HCT116 (cell line): ENCODE results near the gene GGNBP2. TPM values are rescaled to one million over a fixed set of nuclear protein-coding genes. Genes with fewer than 3 reads are reported as not detected.

Experiments used
- ATAC-seq: fragments of 200-7000 bp; cut with Tn5 transposase; 2 replicates; pipeline ENCODE4 v1.9.1; 2020; ENCODE audit warnings: mild to moderate bottlenecking, moderate library complexity
- BruUV-seq: library from RNA; stranded (reverse); fragments of 400-500 nt; replicated peaks from 2 replicates; lab custom pipeline; 2021; lab: Mats Ljungman, UMichigan
- CTCF ChIA-PET: fragments of 300-600 bp; sonication (Branson Sonifier 250); formaldehyde crosslinking; loops from one replicate; lab custom pipeline; 2021; ENCODE audit warnings: antibody characterized with exemption; lab: Charles Lee
- POLR2A ChIA-PET: fragments of 300-600, 350-600 bp; sonication (Branson Sonifier 250); formaldehyde crosslinking; loops from one replicate; lab custom pipeline; 2021; ENCODE audit warnings: antibody characterized with exemption; lab: Charles Lee
- RAD21 ChIA-PET, 2 experiments: fragments of 300-600 bp; sonication (Branson Sonifier 250); formaldehyde crosslinking; loops; one replicate each; lab custom pipeline; 2023; ENCODE audit warnings: low total read pairs in 2 of 2; ENCODE audit not compliant: uncharacterized antibody in 2 of 2, unreplicated experiment in 2 of 2, low non-redundant PET in 1 of 2; lab: Charles Lee
- DNase-seq: peaks from one replicate; pipeline ENCODE4 v3.0.0-alpha.2; 2010; ENCODE audit warnings: low read depth, low spot score
- H2AFZ ChIP-seq: fragments of 200-600 bp; shearing (Covaris generic), sonication (generic); 2 replicates; pipeline ENCODE4 v1.6.1; 2017; ENCODE audit warnings: low read depth, mixed run types, mixed read lengths, antibody characterized with exemption, low read length; ENCODE audit not compliant: poor library complexity, severe bottlenecking
- H3K27ac ChIP-seq: 2 replicates; pipeline ENCODE4 v1.5.1; 2012; ENCODE audit warnings: low read depth, low read length
- H3K27me3 ChIP-seq: fragments of 200-600 bp; sonication (generic); 2 replicates; pipeline ENCODE4 v1.6.1; 2016; ENCODE audit warnings: mixed run types, low read length, mixed read lengths; ENCODE audit not compliant: insufficient read depth
- H3K36me3 ChIP-seq, 2 experiments: fragments of 200-500 bp in 1 of 2; fragments of 200-600 bp in 1 of 2; sonication (Bioruptor generic) in 1 of 2; sonication (generic) in 1 of 2; 2 replicates each; pipeline versions ENCODE4 v1.5.1 to v1.6.1; 2014 to 2016; ENCODE audit warnings: low read length in 2 of 2, inconsistent platforms in 1 of 2, mixed read lengths in 1 of 2, mixed run types in 1 of 2; ENCODE audit not compliant: insufficient read depth in 2 of 2, control insufficient read depth in 1 of 2
- H3K4me1 ChIP-seq, 2 experiments: fragments of 200-600 bp in 1 of 2; sonication (generic) in 1 of 2; 2 replicates each; pipeline versions ENCODE4 v1.5.1 to v1.6.1; 2012 to 2017; ENCODE audit warnings: low read length in 2 of 2, inconsistent platforms in 1 of 2, mild to moderate bottlenecking in 1 of 2, mixed read lengths in 1 of 2, mixed run types in 1 of 2, moderate library complexity in 1 of 2; ENCODE audit not compliant: insufficient read depth in 2 of 2, control insufficient read depth in 1 of 2
- H3K4me2 ChIP-seq: fragments of 200-600 bp; sonication (generic); 2 replicates; pipeline ENCODE4 v1.6.1; 2017; ENCODE audit warnings: mixed run types, low read length, mixed read lengths
- H3K4me3 ChIP-seq, 2 experiments: fragments of 200-600 bp in 1 of 2; sonication (generic) in 1 of 2; replicated peaks in 1 of 2; 2 replicates each; pipeline ENCODE4 v1.5.1; 2011 to 2016; ENCODE audit warnings: low read length in 2 of 2, control low read depth in 1 of 2, low read depth in 1 of 2, mild to moderate bottlenecking in 1 of 2, mixed read lengths in 1 of 2, mixed run types in 1 of 2
- H3K79me2 ChIP-seq: fragments of 200-600 bp; sonication (generic); 2 replicates; pipeline ENCODE4 v1.6.1; 2017; ENCODE audit warnings: mild to moderate bottlenecking, mixed run types, low read length, moderate library complexity, mixed read lengths; ENCODE audit not compliant: insufficient read depth
- H3K9ac ChIP-seq: fragments of 200-600 bp; sonication (generic); 2 replicates; pipeline ENCODE4 v1.6.1; 2016; ENCODE audit warnings: low read length, mixed read lengths
- H3K9me2 ChIP-seq: fragments of 200-600 bp; sonication (generic), shearing (Covaris generic); 2 replicates; pipeline ENCODE4 v1.6.1; 2017; ENCODE audit warnings: mixed run types, mild to moderate bottlenecking, moderate library complexity; ENCODE audit not compliant: insufficient read depth
- H3K9me3 ChIP-seq, 2 experiments: fragments of 200-500 bp in 1 of 2; fragments of 200-600 bp in 1 of 2; sonication (Bioruptor generic) in 1 of 2; sonication (generic) in 1 of 2; 2 replicates each; pipeline ENCODE4 v1.6.1; 2014 to 2017; ENCODE audit warnings: low read length in 2 of 2, mixed read lengths in 2 of 2, inconsistent platforms in 1 of 2, low read depth in 1 of 2, mild to moderate bottlenecking in 1 of 2, mixed run types in 1 of 2, moderate library complexity in 1 of 2; ENCODE audit not compliant: control insufficient read depth in 1 of 2, insufficient read depth in 1 of 2
- H4K20me1 ChIP-seq: fragments of 200-600 bp; sonication (generic), shearing (Covaris generic); 2 replicates; pipeline ENCODE4 v1.6.1; 2017; ENCODE audit warnings: mixed run types, mild to moderate bottlenecking, moderate library complexity; ENCODE audit not compliant: insufficient read depth
- CBX3 ChIP-seq: IDR thresholded peaks from 2 replicates; pipeline ENCODE4 v1.6.1; 2012; ENCODE audit warnings: low read depth
- CEBPB ChIP-seq: IDR thresholded peaks from 2 replicates; pipeline ENCODE4 v1.6.1; 2012; ENCODE audit warnings: low read depth
- ELF1 ChIP-seq: IDR thresholded peaks from 2 replicates; pipeline ENCODE4 v1.6.1; 2012; ENCODE audit warnings: low read depth, borderline replicate concordance
- EZH2 ChIP-seq: fragments of 200-600 bp; sonication (generic); IDR thresholded peaks from 2 replicates; pipeline ENCODE4 v1.6.1; 2017; ENCODE audit warnings: antibody characterized with exemption, mixed run types
- POLR2A ChIP-seq: IDR thresholded peaks from 2 replicates; pipeline ENCODE4 v1.7.0; 2011; ENCODE audit warnings: borderline replicate concordance; ENCODE audit not compliant: insufficient read depth, insufficient read length; ENCODE audit errors: extremely low read depth
- RAD21 ChIP-seq: IDR thresholded peaks from 2 replicates; pipeline ENCODE4 v1.6.1; 2012; ENCODE audit warnings: low read depth, mild to moderate bottlenecking
- SIN3A ChIP-seq: IDR thresholded peaks from 2 replicates; pipeline ENCODE4 v1.6.1; 2012; ENCODE audit warnings: low read depth
- SP1 ChIP-seq: IDR thresholded peaks from 2 replicates; pipeline ENCODE4 v1.6.1; 2012; ENCODE audit warnings: low read depth
- SRF ChIP-seq: IDR thresholded peaks from 2 replicates; pipeline ENCODE4 v1.6.1; 2012; ENCODE audit warnings: low read depth
- YY1 ChIP-seq: IDR thresholded peaks from 2 replicates; pipeline ENCODE4 v1.6.1; 2011; ENCODE audit warnings: low read length, low read depth, moderate library complexity, mild to moderate bottlenecking; ENCODE audit not compliant: insufficient replicate concordance; ENCODE audit errors: extremely low read depth
- ZFX ChIP-seq: fragments of 450-650 bp; IDR thresholded peaks from 2 replicates; pipeline ENCODE4 v1.6.1; 2017
- ZNF274 ChIP-seq: fragments of 200-500 bp; sonication (Bioruptor generic); IDR thresholded peaks from 2 replicates; pipeline ENCODE4 v1.6.1; 2014; ENCODE audit warnings: mild to moderate bottlenecking, low read depth, low read length, inconsistent platforms
- intact Hi-C: fragments of 100-400 bp; cut with micrococcal nuclease; formaldehyde crosslinking; loops from 2 replicates; pipeline ENCODE4 v1.10.0; 2022
- total RNA-seq: library from RNA; stranded (reverse); gene quantifications from one replicate; pipeline ENCODE4 v1.2.1, GENCODE V29; 2021; ENCODE audit not compliant: unreplicated experiment
- TF ChIP-seq, protein P1 (sequence below), 3 experiments: fragments of 200-600 bp in 1 of 3; sonication (generic) in 1 of 3; IDR thresholded peaks in 2 of 3; conservative IDR thresholded peaks in 1 of 3; 2 replicates each; pipeline ENCODE4 v1.5.1; 2012 to 2017; ENCODE audit warnings: low read depth in 2 of 3, low read length in 2 of 3, antibody characterized with exemption in 1 of 3, borderline replicate concordance in 1 of 3, control low read depth in 1 of 3, mild to moderate bottlenecking in 1 of 3, mixed read lengths in 1 of 3, mixed run types in 1 of 3, moderate library complexity in 1 of 3; ENCODE audit not compliant: insufficient read depth in 1 of 3
- TF ChIP-seq, protein P2 (sequence below): IDR thresholded peaks from 2 replicates; pipeline ENCODE4 v1.6.1; 2011; ENCODE audit warnings: mild to moderate bottlenecking, low read length, moderate library complexity; ENCODE audit not compliant: insufficient replicate concordance; ENCODE audit errors: extremely low read depth
- TF ChIP-seq, protein P3 (sequence below): IDR thresholded peaks from 2 replicates; pipeline ENCODE4 v1.6.1; 2012

The GGNBP2 gene
- total RNA-seq, 1 experiment from 2014 or later = 58.2 TPM

DNA sequence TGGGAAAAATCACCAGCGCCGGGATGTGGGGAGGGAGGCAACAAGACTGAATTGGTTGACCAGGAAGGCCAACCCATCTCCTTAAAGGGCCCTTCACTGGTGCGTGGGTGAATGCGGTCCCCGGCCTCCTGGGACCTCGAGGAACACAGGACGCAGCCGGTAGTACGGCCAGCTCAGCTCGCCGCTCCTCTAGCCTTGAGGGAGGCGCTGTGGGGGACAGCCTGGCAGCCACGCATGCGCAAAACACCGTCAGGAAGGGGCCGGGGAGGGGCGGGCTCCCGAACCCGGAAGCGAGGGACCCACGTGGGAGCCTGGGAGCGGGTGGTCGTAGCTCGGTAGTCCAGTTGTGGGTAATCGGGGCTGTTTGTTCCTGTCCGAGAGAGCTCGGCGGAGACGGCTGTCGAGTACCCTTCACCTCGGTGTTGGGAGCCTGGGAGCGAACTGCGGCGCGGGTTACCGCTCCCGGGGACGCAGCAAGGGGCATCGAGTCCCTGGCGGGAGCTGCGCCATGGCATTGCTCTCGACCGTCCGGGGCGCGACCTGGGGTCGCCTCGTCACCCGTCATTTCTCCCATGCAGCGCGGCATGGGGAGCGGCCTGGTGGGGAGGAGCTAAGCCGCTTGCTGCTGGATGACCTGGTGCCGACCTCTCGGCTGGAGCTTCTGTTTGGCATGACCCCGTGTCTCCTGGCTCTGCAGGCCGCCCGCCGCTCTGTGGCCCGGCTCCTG, 56.7 kb downstream of the GGNBP2 start, which contains the start of gene MRM1 (continued):
- TF ChIP-seq YY1 (peak; percentile 32), SIN3A (peak; percentile 88), ZNF274 (no peak), SRF (no peak), POLR2A (peak; percentile 88), RAD21 (no peak), CEBPB (no peak), ZFX (no peak; the same call in 1 of the 2 replicates)
- TF ChIP-seq, protein P1, sequence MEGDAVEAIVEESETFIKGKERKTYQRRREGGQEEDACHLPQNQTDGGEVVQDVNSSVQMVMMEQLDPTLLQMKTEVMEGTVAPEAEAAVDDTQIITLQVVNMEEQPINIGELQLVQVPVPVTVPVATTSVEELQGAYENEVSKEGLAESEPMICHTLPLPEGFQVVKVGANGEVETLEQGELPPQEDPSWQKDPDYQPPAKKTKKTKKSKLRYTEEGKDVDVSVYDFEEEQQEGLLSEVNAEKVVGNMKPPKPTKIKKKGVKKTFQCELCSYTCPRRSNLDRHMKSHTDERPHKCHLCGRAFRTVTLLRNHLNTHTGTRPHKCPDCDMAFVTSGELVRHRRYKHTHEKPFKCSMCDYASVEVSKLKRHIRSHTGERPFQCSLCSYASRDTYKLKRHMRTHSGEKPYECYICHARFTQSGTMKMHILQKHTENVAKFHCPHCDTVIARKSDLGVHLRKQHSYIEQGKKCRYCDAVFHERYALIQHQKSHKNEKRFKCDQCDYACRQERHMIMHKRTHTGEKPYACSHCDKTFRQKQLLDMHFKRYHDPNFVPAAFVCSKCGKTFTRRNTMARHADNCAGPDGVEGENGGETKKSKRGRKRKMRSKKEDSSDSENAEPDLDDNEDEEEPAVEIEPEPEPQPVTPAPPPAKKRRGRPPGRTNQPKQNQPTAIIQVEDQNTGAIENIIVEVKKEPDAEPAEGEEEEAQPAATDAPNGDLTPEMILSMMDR (IDR thresholded peaks at IDR 0.05 in 2 of 3, conservative IDR thresholded peaks at IDR 0.05 in 1 of 3; ENCODE audit: borderline replicate concordance in 1 of 3, insufficient read depth in 1 of 3, low read depth in 2 of 3, low read length in 2 of 3) = no peak

DNA sequence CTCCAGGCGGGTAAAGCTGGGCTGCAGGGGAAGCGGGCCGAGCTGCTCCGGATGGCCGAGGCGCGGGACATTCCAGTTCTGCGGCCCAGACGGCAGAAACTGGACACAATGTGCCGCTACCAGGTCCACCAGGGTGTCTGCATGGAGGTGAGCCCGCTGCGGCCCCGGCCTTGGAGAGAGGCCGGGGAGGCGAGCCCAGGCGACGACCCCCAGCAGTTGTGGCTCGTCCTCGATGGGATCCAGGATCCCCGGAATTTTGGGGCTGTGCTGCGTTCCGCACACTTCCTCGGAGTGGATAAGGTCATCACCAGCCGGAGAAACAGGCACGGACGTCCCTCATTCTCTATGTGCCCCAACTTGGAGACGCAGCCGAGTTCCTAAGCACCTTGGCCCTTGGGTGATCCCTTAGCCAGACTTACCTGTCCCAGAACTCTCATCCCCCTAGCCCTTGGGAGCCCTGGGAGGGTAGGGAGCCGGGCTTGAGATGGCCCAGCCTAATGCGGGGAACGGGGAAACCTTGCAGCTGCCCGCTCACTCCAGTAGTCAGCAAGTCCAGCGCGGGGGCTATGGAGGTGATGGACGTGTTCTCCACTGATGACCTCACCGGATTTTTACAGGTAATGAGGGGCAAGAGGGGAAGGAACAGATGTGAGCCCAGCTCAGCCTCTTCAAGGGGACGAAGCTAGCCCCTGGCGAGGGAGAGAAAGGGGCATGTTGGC, 57.5 kb downstream of the GGNBP2 start:
- BruUV-seq = no TSS peak
- CTCF ChIA-PET = interaction anchor here (0.7 to 3.7 kb wide), 17 partner anchors 8 to 771 kb away, joined by 3 to 20 read pairs (median 5); partner anchors contain the start of genes DHRS11 and GGNBP2

More for the DNA sequence above, 57.5 kb downstream of the GGNBP2 start:
- RAD21 ChIA-PET = interaction anchor here in 1 of 2 experiments (2.0 kb wide), 1 partner anchor 56 kb away, joined by 5 read pairs; no protein-coding TSS in a partner anchor
- Histone ChIP-seq H3K9me2 (no peaks in the 10 kb centered on the region), H2AFZ (no peak overlapping the region), H3K4me2 (peak overlapping the region; percentile 100), H3K4me3 (peak overlapping the region; percentile 91 to 98), H3K9me3 (no peaks in the 10 kb centered on the region), H3K4me1 (peaks cover 5 to 22% of the 10 kb centered on the region in 2 experiments; a peak in 3 of 4 replicates), H3K9ac (peak overlapping the region; percentile 99), H3K27ac (peak overlapping the region; percentile 81), H3K79me2 (peaks cover 47% of the 10 kb centered on the region), H3K27me3 (no peaks in the 10 kb centered on the region), H3K36me3 (peaks cover 0 to 16% of the 10 kb centered on the region in 2 experiments; a peak in 2 of 4 replicates), H4K20me1 (no peaks in the 10 kb centered on the region)
- ATAC-seq = peak; percentile 28
- POLR2A ChIA-PET = interaction anchor here (1.1 to 1.7 kb wide), 3 partner anchors 13 to 67 kb away, joined by 3 to 10 read pairs (median 6); partner anchors contain the start of genes GGNBP2, MYO19 and PIGW
- DNase-seq = no peak
- intact Hi-C loops = loop anchor here (5.0 kb wide), 1 partner anchor 55 kb away; no protein-coding TSS in a partner anchor
- peak; percentile 88; the same call in 1 of the 2 replicates for TF ChIP-seq ZFX
- no peak for TF ChIP-seq ELF1
- TF ChIP-seq, protein P2, sequence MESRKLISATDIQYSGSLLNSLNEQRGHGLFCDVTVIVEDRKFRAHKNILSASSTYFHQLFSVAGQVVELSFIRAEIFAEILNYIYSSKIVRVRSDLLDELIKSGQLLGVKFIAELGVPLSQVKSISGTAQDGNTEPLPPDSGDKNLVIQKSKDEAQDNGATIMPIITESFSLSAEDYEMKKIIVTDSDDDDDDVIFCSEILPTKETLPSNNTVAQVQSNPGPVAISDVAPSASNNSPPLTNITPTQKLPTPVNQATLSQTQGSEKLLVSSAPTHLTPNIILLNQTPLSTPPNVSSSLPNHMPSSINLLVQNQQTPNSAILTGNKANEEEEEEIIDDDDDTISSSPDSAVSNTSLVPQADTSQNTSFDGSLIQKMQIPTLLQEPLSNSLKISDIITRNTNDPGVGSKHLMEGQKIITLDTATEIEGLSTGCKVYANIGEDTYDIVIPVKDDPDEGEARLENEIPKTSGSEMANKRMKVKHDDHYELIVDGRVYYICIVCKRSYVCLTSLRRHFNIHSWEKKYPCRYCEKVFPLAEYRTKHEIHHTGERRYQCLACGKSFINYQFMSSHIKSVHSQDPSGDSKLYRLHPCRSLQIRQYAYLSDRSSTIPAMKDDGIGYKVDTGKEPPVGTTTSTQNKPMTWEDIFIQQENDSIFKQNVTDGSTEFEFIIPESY = no peak
- 0 out of 2 replicates have a peak, but pooled peaks have one; percentile 46 for TF ChIP-seq SIN3A
- TF ChIP-seq SP1 = no peak
- no peak for TF ChIP-seq SRF
- TF ChIP-seq, protein P3, sequence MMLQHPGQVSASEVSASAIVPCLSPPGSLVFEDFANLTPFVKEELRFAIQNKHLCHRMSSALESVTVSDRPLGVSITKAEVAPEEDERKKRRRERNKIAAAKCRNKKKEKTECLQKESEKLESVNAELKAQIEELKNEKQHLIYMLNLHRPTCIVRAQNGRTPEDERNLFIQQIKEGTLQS = no peak
- TF ChIP-seq CBX3 = no peak
- no peak for TF ChIP-seq EZH2
